Stimulated activated CD4-positive, alpha-beta T cell treated with anti-CD3 and anti-CD28 coated beads, Interleukin-15, amount 100 ng/mL, for 1 hour (primary cell): Measurements from ENCODE around the gene MYBPH.

ENCODE experiments used
- DNase-seq, 2 donors: peaks; one replicate each; pipeline ENCODE4 v3.0.0-alpha.2; 2020; ENCODE audit warnings: low read depth in 1 of 2, low spot score in 1 of 2

Gene MYBPH

DNA sequence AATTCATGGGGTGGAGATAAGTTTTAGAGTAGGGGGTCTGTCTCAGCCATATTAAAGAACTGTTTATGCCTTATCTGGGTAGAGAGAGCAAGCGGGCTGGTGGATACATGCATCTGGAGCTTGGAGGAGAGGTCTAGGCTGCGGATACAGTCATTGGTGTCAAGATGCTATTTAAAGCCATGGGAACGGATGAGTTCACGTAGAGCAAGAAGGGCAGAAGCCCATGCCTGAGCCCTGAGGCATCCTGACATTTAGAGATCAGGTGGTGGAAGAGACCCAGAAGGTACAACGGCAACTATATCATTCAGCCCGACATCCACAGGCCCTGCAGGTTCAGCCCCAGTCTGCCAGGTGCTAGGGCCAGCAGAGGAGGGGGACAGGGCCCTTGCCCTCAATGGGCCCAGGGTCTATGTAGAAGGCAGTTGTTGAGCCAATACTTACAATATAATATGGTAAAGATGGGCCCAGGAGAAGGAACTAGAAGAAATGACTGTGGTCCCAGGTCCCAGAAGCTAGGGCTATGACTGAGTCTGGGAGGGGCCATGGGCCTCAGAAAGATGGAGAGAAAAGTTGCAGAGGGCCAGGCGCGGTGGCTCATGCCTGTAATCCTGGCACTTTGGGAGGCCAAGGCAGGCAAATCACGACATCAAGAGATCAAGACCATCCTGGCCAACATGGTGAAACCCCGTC, 26.0 kb upstream of the MYBPH start:
- no peak for DNase-seq

DNA sequence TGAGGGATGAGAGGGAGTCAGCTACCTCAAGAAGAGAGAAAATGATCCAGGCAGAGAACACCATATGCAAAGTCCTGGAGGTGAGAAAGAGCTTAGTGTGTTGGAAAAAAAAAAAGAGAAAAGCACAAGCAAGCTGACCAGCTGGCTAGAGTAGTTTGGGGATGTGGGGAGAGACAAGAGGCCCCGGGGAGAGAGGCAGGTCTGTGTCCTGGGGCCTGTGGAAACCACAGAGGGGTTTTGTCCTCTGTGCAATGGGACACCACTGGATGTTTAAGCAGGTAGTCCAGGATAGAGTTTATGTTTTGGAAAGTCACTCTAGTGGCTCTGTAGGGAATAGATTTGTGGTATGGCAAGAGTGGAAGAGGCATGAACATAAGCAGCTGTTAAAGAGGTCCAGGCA, 25.3 kb upstream of the MYBPH start:
- DNase-seq: no peak

DNA sequence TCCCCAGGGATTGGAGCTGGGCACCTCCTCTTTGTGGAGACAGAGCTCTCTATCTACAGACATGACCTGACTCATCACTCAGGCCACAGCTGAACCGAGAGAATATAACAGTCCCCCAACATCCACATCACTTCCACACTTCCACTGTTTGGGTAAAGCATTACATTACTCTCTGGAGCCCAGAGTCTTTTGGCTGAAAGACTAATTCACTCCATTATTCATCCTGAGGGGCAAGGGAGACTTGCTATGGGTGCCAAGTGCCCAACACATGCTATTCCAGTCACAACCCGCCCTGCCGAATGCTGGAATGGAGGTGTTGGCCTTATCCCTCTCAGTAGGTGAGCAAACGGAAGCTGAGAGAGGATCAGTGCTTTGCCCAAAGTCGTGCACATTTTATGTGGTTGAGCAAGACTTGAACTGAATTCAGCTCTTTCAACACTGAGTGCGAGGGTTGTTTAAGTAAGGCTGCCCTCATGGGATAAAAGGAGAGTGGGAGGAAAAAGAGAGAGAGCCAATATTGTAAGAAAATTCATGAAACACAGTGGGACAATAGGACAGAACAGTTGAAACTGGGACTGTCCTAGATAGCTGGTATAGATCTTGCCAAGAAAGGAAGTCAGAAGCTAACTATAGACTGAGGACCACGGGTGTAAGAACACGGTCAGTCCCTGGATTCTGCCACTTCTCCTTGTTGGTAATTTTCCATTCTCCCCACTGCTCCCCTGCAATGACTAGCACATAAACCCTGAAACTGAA, 24.4 kb upstream of the MYBPH start:
- no peak for DNase-seq

DNA sequence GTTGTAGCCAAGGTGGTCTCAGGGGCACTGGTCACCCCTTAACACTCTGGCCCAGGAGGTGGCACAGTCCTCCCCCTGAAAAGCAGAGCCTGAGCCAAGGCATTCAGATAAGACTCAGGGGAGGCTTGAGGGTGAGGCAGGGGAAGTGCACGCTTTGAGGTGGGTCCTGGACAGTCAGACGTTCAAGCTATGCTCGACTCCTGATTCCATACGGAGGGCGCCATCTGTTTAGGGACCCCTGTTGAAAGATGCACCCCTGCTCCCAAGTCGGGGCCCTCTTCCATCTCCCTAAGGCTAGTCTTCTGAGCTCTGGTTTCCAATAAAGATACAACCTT, 23.8 kb upstream of the MYBPH start:
- no peak for DNase-seq

DNA sequence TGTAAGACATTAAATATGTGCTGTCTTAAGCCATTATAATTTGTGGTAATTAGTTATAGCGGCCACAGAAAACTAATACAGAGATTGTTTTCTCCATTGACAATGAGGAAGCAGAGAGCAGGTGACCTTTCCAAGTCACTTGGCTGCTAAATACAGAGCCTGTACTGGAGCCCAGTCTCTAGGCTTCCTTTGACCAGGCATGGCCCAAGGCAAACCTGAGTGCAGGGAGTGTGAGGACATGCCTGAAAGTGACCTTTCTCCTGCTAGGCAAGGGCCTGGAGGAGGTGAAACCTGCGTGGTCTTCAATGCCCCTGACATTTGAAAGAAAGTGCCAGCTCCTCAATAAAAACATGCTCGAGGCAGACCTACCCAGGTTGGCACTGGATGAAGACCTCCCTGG, 23.4 kb upstream of the MYBPH start:
- DNase-seq: no peak

DNA sequence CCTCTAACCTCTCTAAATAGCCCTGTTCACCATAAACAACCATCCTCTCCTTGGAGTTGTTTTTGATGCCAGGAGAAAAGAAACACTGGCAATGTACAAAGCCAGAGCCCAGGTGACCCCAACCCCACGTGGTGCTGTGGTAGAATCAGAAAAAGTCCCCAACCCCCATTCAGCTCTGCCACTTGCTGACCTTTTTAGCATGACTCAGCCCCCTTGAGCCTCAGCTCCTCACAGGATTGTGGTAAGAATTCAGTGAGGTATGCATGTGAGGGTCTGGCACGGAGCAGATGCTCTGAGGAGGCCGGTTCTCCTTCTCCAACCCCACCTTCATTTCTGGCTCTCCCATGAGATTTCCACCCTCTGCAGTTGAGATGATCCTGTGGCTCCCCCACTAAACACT, 22.0 kb upstream of the MYBPH start:
- no peak for DNase-seq

GRCh38 chr1:203196371-203196770, 20.7 kb upstream of the MYBPH start:
- no peak for DNase-seq

DNA sequence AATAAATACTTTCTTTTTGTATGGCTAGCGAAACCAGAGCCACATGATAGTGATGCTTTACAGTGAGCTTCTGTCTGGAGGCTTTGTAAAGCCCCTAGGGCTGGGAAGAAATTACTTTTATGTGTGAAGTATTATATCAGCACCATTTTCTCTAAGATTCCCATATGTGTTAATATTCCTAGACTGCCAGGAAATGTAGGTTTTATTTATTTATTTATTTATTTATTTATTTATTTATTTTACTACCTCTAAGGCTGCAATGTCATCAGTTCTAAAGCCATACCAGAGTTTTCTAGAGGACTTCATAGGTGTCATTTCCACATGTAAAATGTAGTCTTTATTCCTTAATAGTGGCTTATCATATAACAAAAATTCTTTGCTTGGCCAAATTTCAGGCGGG, 15.3 kb upstream of the MYBPH start:
- no peak for DNase-seq

GRCh38 chr1:203189951-203190352, 14.3 kb upstream of the MYBPH start:
- no peak for DNase-seq

DNA sequence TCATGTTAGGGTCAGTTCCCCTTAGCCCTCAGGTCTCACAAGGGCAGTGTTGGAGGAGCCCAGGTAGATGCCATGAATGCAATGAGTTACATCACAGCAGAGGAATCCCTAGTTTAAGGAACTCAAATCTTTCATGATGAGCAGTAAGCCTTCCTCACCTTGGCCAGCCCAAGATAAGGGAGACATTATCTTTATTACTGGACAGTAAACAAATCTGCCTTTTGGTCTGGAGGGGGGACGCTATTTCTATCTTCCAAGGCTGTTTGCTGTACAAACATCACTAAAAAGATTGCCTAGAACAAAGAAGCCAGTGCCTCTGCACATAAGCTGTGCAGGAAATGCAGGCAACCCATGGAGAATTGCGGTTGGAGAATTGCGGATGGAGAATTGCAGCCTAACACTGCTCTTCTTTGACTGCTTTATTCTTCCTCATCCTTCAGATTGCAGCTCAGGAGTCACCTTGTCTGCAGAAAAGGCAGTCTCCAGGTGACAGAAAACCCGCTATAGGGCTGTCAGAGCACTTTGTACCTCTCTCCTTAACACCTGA, 13.1 kb upstream of the MYBPH start:
- no peak for DNase-seq

DNA sequence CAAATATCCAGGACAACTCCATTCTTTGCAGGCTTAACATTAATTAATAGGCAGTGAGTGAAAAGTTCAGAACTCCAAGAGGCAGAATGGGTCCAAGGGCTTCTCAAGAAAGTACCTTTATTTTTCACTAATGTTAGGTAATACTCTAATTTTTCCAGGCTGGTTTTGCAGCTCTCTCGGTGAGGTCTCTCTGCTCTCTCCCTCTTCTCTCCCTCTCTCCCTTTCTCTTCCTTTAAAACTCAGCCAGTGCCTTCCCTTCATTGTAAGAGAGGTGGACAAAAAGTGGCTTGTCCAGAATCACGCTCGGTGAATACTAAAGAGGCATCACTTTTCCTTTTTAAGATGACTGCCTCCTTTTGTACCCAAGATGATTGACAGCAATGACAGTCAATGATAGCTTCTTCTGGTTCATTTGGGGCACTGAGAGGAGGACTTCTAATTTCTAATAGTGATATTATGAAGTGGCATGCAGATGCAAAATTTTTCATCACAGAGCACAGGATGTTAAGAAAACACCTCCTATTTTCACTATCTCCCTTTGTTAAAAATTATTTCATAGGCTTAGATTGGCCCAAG, 12.2 kb upstream of the MYBPH start:
- no peak for DNase-seq

GRCh38 chr1:203187304-203187685, 11.7 kb upstream of the MYBPH start:
- DNase-seq: no peak

DNA sequence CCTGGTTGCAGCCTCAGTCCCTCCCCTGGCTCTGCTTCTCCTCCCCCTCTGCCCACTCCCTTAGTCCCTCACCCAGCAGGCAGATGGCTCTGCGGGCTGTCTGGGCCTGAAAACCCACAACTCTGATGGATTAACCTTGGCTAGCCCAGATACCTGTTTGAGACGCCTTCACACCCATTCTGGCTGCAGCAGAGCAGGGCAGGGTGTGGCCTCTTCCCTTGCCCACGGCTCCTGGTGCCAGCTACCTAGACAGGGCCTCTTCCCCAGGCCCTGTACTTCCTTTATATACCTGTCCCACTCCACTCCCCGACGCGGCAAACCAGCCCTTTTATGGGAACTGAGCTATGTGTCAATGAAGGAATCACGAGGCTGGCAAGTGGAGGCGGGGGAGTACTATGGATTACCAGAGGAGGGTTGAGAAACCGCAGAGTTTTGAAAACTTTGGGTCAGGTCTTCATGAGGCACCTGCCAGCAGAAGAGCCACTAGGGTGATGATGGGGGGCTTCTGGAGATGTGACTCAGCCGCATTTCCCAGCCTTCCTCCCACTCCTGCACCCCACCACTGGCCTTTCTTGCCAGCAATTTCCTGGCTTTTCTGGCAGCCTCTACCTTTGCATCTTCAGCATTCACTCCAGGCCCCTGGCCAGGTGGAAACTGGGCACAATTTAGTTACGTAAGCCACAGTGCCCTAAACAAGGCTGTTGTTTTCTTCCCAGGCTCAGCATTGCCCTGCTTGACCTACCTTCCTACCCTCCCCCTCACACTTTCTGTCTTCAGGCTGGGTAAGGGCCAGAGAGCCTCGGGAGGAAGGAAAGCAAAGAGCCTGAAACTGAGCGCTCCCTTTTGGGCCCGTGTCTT, 11.0 kb upstream of the MYBPH start, which contains the start of gene CHI3L1:
Gene CHI3L1, minus strand, starts transcription at position 259 of the 858 bp plus-strand sequence. Its CDS starts 81 bp downstream, at position 178.
- no peak for DNase-seq

GRCh38 chr1:203186091-203186445, 10.4 kb upstream of the MYBPH start:
- DNase-seq: no peak

- DNase-seq: no peak
Observed at GRCh38 chr1:203185585-203185984, 10.0 kb upstream of the MYBPH start.

- no peak for DNase-seq
Observed at GRCh38 chr1:203185061-203185461, 9.4 kb upstream of the MYBPH start.

DNA sequence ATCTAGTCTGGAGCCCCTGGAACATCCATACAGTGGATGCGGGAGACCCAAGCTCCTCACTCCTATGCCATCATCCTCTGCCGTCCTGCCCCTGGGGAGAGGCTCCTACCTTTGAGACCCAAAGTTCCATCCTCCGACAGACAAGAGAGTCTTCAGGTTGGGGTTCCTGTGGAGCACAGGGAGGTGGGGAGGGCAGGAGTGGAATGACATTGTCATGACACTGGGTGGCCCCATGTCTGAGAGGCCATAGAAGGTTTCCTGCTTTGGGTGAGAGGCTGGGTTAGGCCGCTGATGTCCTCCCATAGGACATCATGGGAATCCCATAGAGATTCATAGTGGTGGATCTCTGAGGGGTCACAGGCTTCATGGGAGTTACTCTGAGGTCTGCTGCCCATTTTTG, 8.8 kb upstream of the MYBPH start:
- DNase-seq: no peak

- no peak for DNase-seq
Observed at GRCh38 chr1:203183828-203184227, 8.2 kb upstream of the MYBPH start.

GRCh38 chr1:203182387-203182953, 6.8 kb upstream of the MYBPH start:
- no peak for DNase-seq

GRCh38 chr1:203181586-203182386, 6.2 kb upstream of the MYBPH start:
- no peak for DNase-seq
